OCI-LY1 (cell line): Measurements from ENCODE around the gene HNRNPAB.

Experiments used
- EZH2 ChIP-seq: fragments of 200-600 bp; sonication (generic), shearing (Covaris generic); IDR thresholded peaks from 2 replicates; pipeline ENCODE4 v1.8.0; 2017; ENCODE audit warnings: borderline replicate concordance, mixed run types, mild to moderate bottlenecking, antibody characterized with exemption, low read length, moderate library complexity, mixed read lengths
- TF ChIP-seq, protein P1 (sequence below): fragments of 200-600 bp; sonication (generic), shearing (Covaris generic); IDR thresholded peaks from 2 replicates; pipeline ENCODE4 v1.5.1; 2017; ENCODE audit warnings: mild to moderate bottlenecking, antibody characterized with exemption, low read length, moderate library complexity, mixed read lengths

- TF ChIP-seq, protein P1, sequence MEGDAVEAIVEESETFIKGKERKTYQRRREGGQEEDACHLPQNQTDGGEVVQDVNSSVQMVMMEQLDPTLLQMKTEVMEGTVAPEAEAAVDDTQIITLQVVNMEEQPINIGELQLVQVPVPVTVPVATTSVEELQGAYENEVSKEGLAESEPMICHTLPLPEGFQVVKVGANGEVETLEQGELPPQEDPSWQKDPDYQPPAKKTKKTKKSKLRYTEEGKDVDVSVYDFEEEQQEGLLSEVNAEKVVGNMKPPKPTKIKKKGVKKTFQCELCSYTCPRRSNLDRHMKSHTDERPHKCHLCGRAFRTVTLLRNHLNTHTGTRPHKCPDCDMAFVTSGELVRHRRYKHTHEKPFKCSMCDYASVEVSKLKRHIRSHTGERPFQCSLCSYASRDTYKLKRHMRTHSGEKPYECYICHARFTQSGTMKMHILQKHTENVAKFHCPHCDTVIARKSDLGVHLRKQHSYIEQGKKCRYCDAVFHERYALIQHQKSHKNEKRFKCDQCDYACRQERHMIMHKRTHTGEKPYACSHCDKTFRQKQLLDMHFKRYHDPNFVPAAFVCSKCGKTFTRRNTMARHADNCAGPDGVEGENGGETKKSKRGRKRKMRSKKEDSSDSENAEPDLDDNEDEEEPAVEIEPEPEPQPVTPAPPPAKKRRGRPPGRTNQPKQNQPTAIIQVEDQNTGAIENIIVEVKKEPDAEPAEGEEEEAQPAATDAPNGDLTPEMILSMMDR = no peak
- TF ChIP-seq EZH2 = no peak
These were observed 23.6 kb downstream of the HNRNPAB start for GRCh38 chr5:178227929-178228328.
